T-helper 1 cell (primary cell): ENCODE measurements around the gene DMD.

Experiments
- DNase-seq, 5 donors: peaks; one replicate each; pipeline ENCODE4 v3.0.0-alpha.2; 2012 to 2020

The DMD gene

GRCh38 chrX:31209005-31209628, 2002.2 kb downstream of the DMD start:
- DNase-seq, result no peak

GRCh38 chrX:31201503-31201902, 2009.8 kb downstream of the DMD start:
- DNase-seq, result no peak

GRCh38 chrX:31200430-31200829, 2010.9 kb downstream of the DMD start:
- DNase-seq, result no peak

DNA sequence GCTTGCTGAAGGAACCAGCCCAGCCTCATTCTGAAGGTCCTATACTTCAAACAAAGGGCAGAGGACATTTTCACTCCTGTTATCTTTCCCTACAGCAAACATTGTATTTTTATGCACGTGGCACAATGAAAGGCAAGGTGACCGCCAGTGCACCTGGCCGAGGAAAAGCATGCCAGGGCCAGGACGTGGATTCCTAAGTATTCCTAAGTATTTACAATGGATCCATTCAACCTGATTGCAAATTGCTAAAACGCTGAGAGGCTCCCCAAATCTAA, 2011.6 kb downstream of the DMD start:
- no peak for DNase-seq

DNA sequence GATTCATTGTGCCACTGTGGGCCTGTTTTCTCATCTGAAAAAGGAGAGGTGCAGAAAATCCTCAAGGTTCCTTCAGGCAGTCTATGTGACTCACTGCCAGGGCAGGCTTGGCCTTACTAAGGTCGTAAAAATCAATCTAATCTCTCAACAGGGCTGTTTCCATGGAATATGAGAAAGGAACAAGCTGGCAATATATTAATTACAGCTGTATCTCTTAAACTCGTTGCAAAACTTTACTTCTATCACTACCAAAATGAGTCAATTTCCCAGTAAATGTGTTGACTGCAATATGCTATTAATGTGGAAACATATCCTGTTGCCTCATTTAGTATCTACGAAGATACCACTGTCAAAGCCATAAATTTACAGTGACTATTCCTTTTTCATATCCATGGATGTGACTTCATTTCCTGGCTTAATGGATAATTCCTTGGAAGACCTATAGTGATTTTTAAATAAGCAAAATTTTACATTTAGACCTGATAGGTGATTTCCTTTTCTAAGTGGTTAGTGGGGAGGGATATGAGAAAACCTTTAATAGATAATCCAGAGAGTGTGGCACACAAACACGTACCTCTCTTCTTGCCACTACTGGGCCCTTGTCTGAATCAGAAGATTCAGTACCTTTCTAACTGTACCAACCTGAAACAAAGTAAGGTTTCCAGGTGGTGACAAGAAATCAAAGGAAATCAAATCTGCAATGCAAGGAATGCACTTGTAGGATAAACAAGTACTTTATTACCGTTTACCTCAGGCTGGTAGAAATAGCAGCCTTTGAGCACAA, 2012.1 kb downstream of the DMD start:
- DNase-seq, result no peak

DNA sequence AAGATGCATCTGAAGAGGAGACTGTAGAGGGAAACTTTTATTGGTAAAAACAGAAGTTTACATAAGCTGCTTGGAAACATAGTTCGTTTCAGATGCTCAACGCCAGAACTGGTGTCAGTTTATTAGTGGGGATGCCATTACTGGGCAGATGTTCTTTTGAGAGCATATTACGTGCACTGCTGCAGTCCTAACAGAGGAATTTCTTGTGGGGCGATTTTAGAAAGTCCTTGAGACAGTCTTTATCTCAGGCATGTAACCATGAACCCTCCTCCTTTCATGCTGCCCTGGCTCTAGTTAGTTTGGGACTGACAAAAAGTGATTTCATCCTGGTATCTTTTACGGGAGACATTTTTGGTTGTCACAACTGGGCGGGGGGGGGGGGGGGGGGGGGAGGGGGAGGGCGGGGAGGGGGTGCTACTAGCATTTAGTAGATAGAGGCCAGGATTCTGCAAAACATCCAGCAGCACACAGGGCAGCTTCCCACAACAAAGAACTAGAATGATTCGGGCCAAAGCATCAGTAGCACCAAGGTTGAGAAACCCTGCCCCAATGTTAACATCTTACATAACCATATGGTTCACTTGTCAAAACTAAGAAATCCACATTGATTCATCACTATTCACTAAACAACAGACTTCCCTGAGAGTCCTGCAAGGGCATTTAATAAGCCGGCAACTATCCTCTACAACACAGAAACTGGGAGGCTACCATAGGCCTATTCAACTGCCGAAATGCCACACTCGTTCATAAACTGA, 2021.0 kb downstream of the DMD start:
- DNase-seq, result no peak

- no peak for DNase-seq
Measured at GRCh38 chrX:31186693-31187338, 2024.5 kb downstream of the DMD start.

DNA sequence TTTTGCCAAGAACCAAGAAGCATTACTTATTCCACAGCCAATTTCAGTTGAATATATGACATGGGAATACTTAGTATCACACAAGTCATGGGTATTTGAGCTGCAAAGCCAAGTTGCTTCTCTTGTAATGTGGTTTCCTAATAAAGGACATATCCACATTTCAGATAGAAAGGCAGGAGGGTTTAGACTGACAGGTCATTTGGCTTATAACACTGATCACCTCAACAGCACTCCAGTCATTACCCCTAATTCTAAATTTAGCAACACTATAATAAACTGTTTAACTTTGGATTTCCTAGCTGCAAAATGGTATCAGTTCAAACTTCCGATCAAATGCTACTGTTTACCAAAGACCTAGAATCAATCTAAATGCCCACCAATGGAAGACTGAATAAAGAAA, 2025.5 kb downstream of the DMD start:
- DNase-seq, result no peak

DNA sequence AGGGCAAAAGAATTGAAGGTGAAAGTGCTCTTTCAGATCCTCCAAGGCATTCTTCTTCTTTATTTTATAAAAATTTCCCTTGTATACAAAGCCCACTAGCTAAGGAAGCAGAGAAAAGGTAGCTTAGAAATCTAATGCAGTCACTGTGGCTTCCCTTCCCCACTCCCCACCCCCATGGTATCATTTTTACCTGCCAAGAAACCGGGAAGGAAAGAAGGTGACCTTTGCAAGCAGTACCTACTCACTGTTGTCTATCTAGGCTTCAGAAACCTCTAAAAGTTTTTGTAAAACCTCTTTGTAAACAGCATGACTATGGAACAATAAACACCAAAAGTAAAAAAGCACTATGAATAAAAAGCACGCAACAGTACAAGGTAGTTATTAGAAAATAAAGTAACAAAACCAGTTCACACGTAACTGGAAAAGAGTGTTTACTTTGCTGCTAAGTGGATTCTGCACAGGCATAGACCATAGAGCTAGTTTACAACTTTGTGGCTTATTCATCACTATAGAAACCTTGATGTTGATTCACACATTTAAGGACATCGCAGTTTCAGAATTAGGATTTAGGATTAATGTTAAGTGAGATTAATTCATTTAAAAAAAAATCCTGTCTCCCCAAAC, 2029.9 kb downstream of the DMD start:
- no peak for DNase-seq

GRCh38 chrX:31179203-31179602, 2032.1 kb downstream of the DMD start:
- no peak for DNase-seq

GRCh38 chrX:31178769-31179125, 2032.6 kb downstream of the DMD start:
- DNase-seq, result no peak

DNA sequence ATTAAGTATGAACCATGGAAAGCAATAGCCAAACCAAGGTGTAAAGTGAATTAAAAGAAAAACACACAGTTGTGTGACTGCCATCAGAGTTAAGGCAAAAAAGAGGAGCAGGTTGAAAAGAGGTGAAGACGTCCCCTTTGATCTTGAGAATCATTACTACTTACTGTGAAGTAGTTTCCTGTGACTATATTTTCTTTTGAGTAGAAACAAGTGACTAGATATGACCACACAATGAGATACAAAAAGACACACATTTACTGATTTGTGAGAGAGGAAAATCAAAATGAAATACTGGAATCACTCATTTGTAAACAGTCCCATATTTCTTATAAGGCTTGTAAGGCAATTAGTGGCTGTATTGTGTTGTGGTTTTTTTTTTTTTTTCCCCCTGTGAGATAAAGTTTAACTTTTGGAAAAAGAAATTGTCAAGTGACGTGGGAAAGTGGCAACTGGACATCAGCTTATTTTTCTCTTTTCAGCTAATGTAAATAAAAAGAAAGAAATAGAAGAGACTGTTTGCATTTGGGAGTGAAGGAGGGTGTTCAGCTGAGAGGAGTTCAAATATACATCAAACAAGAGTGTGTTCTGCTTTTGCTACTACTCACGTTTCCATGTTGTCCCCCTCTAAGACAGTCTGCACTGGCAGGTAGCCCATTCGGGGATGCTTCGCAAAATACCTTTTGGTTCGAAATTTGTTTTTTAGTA, 2033.1 kb downstream of the DMD start:
- DNase-seq, result peak in 1 of 5 donors; percentile 18

GRCh38 chrX:31170792-31171191, 2040.6 kb downstream of the DMD start:
- DNase-seq, result no peak

- DNase-seq, result no peak
Measured at GRCh38 chrX:31168551-31168950, 2042.8 kb downstream of the DMD start.

DNA sequence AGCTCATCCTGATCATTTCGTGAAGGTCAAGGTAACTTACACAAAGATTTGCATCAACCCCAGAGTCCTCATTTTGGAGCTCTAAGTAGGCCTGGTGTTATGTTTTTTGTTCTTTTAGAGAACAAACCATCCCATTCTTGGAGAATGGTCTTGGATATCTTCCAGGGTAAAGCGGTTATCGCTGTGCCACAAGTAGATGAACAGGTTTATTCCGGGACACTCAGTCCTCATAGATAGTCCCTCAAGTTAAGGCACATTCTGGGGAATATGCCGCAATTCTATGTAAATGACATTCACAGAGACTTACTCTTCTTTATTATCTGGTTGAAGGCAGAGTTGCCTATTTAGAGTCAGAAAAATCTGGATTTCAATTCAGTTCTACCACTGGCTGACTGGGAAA, 2044.5 kb downstream of the DMD start:
- no peak for DNase-seq

DNA sequence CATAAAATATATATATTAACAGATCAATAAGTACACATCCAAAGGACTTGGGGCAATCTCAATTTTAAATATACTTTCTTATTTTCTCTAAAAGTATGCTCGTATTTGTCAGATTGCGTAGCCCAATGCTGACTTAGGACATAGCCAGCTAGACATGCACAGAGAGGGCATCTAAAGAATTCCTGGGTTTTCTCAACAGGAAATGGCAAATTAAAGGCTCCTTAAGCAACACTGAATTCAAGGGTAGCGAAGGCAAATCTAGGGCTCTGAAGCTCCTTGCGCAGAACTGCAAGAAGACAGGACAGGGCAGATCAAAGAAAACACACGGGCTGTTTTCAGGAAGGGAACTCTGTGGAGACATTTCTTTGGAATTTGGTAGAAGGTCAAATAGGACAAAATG, 2044.9 kb downstream of the DMD start:
- no peak for DNase-seq

DNA sequence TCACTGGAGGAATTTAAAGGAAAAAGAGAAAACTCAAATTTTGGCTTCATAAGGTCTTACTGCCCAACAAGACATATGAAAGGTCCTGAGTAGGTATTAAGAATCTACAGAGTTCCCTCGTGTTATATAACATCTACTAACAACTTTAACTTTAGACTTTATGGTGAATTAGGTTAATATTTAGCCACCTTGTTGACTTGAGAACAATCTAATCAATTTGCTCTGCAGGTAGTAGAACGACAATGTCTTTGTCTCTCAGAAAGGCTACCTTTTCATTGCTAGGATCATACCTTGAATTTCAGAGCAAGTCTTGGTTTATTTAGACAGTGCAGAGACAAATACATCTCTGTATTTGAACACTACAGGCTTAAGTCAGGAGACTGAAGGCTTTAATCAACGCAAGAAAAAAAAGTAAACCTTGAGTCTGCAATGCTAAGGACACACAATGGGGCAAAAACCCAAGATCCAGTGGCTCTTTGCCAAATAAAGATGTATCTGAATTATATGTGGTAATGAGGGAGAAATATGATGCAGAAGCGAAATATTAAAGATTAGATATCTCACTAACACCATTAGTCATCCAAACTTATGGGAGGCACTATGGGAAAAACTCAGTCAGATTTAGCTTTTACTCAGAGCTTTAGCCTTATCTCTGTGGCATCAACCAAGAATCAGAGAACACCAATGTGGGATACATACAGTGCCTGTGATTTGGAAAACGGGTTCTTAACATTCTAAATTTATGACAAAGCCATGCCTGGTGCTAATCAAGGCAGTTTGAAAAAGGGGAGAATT, 2045.9 kb downstream of the DMD start:
- no peak for DNase-seq

- no peak for DNase-seq
Measured at GRCh38 chrX:31154946-31155345, 2056.4 kb downstream of the DMD start.

DNA sequence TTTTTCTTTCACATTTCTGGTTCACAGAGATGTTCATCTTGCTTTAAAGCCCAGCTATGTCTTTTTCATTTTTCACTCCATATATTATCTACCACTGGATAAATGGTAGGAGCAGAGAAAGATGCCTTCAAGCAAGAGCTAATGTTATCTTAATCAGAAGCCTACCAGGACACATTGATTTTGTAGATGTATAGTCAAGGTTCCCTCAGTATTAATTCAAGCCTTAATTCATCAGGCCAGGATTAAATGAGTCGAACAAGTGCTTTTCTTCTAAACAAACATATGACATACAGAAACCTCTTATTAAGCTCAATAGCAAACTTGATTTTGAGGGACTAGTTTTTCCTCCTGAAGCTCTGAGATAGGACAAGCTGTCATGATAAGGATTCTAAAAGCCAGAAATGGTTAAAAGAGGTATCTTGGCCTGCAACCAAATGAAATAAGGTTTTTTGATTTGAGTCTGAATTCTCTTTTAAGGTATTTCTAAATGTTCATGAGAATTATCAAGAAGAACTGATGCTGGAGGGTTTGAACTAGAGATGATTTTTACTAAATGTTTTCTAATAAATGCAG, 2057.8 kb downstream of the DMD start:
- no peak for DNase-seq

DNA sequence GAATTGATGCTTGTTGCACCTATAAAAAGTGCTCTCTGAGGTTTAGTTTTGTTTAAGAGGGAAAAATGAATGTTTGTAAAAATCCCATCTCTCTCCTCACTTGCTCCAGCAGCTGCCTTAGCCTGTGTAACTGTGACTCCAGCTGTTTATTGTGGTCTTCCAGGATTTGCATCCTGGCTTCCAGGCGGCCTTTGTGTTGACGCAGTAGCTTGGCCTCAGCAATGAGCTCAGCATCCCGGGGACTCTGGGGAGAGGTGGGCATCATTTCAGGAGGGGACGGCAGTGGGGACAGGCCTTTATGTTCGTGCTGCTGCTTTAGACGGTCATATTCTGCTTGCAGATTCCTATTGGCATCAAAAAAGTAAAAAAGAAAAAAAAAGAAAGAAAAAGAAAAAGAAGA, 2064.2 kb downstream of the DMD start:
- no peak for DNase-seq

- no peak for DNase-seq
Measured at GRCh38 chrX:31139961-31140360, 2071.4 kb downstream of the DMD start.
